SK-N-MC (cell line): ENCODE measurements around the gene SHANK3.

Source experiments
- EZH2 ChIP-seq: fragments of 200-600 bp; sonication (generic); IDR thresholded peaks from one replicate; pipeline ENCODE4 v1.6.1; 2017; ENCODE audit warnings: antibody characterized with exemption
- POLR2AphosphoS5 ChIP-seq: IDR thresholded peaks from 2 replicates; pipeline ENCODE4 v1.6.1; 2012; ENCODE audit warnings: mild to moderate bottlenecking, low read depth, low read length, borderline replicate concordance

GRCh38 chr22:50673231-50674129 lies 857 bp downstream of the SHANK3 start:
- no peak for TF ChIP-seq EZH2
- TF ChIP-seq POLR2AphosphoS5: no peak; the same call in 1 of the 2 replicates
